Endothelial cell of umbilical vein (primary cell): Measurements from ENCODE around the gene WDR11.

ENCODE experiments used
- EZH2 ChIP-seq: IDR thresholded peaks from 2 replicates; pipeline ENCODE4 v1.6.1; 2012; ENCODE audit warnings: borderline replicate concordance, low read depth, mild to moderate bottlenecking, moderate library complexity, low read length, inconsistent platforms; ENCODE audit not compliant: severe bottlenecking
- FOS ChIP-seq: IDR thresholded peaks from 2 replicates; pipeline ENCODE4 v1.6.1; 2011; ENCODE audit warnings: mild to moderate bottlenecking, low read length, moderate library complexity, borderline replicate concordance; ENCODE audit not compliant: insufficient read depth
- GATA2 ChIP-seq: IDR thresholded peaks from 2 replicates; pipeline ENCODE4 v1.7.0; 2011; ENCODE audit warnings: low read depth, mild to moderate bottlenecking, moderate library complexity, mixed read lengths, low read length; ENCODE audit not compliant: insufficient read length, insufficient read depth
- JUN ChIP-seq: IDR thresholded peaks from 2 replicates; pipeline ENCODE4 v1.6.1; 2011; ENCODE audit warnings: borderline replicate concordance, low read depth; ENCODE audit not compliant: insufficient read length, insufficient read depth
- MYC ChIP-seq: IDR thresholded peaks from one replicate; pipeline ENCODE4 v1.6.1; 2011; ENCODE audit warnings: mild to moderate bottlenecking, low read depth, low read length
- POLR2A ChIP-seq: IDR thresholded peaks from 2 replicates; pipeline ENCODE4 v1.6.1; 2012; ENCODE audit warnings: low read depth, mild to moderate bottlenecking, control low read depth, low read length
- POLR2AphosphoS5 ChIP-seq: IDR thresholded peaks from 2 replicates; pipeline ENCODE4 v1.6.1; 2012; ENCODE audit warnings: low read depth, mild to moderate bottlenecking, control low read depth, low read length, moderate library complexity; ENCODE audit not compliant: insufficient read depth
- TF ChIP-seq, protein P1 (sequence below), 2 donors: IDR thresholded peaks; 1 replicate in 1 of 2; 2 replicates in 1 of 2; pipeline ENCODE4 v1.5.1; 2011; ENCODE audit warnings: low read length in 2 of 2, mild to moderate bottlenecking in 2 of 2, moderate library complexity in 2 of 2, control low read depth in 1 of 2, inconsistent platforms in 1 of 2, low read depth in 1 of 2; ENCODE audit not compliant: insufficient read depth in 1 of 2; ENCODE audit errors: extremely low read depth in 1 of 2
- TF ChIP-seq, protein P2 (sequence below): IDR thresholded peaks from 2 replicates; pipeline ENCODE4 v1.6.1; 2011; ENCODE audit not compliant: insufficient read depth, insufficient read length

DNA sequence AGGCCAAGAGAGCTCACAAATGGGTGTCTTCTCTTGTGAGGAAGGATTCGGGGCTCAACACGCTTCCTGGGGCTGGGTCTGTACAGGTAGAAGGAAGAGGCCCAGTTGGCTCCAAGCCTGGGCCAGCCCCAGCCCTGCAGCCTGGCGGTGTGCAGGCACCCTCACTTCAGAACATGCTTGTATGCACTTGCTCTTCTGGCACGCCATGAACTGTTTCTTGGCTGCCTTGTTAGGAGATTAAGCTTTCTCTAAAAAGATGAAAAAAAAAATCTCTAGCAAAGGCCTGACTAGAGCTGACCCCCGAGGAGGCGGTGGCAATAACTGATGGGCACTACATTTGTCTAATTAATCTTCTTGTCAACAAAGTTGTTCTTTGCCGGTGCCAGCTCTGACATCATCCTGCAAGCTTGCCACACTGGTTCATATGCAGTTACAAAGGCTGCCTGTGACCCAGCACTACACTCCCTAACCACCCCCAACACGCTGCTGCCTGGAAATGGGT, 94.7 kb downstream of the WDR11 start:
- TF ChIP-seq EZH2 (no peak), FOS (no peak), POLR2AphosphoS5 (no peak), POLR2A (no peak), JUN (no peak), MYC (no peak), GATA2 (no peak)
- TF ChIP-seq, protein P1, sequence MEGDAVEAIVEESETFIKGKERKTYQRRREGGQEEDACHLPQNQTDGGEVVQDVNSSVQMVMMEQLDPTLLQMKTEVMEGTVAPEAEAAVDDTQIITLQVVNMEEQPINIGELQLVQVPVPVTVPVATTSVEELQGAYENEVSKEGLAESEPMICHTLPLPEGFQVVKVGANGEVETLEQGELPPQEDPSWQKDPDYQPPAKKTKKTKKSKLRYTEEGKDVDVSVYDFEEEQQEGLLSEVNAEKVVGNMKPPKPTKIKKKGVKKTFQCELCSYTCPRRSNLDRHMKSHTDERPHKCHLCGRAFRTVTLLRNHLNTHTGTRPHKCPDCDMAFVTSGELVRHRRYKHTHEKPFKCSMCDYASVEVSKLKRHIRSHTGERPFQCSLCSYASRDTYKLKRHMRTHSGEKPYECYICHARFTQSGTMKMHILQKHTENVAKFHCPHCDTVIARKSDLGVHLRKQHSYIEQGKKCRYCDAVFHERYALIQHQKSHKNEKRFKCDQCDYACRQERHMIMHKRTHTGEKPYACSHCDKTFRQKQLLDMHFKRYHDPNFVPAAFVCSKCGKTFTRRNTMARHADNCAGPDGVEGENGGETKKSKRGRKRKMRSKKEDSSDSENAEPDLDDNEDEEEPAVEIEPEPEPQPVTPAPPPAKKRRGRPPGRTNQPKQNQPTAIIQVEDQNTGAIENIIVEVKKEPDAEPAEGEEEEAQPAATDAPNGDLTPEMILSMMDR (IDR thresholded peaks at IDR 0.05; ENCODE audit: extremely low read depth in 1 of 2, insufficient read depth in 1 of 2, low read depth in 1 of 2, low read length in 2 of 2): no peak
- TF ChIP-seq, protein P2, sequence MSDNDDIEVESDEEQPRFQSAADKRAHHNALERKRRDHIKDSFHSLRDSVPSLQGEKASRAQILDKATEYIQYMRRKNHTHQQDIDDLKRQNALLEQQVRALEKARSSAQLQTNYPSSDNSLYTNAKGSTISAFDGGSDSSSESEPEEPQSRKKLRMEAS: no peak
